ENCODE data around the gene FBXO15.
A peak's percentile ranks its signal among the peaks of the same experiment; 100 is the strongest.

The FBXO15 gene

GRCh38 chr18:74147491-74147778, 199 bp downstream of the FBXO15 start:
- no peak for TF ChIP-seq Cebpa-rat (IDR thresholded peaks at IDR 0.05)
- peaks cover 0 to 31% (median 24%) of the 10 kb centered on the region in 11 experiments; a peak in 18 of 22 replicates for H3K36me3 ChIP-seq
- peaks cover 0 to 17% (median 7%) of the 10 kb centered on the region in 11 experiments; a peak in 11 of 22 replicates for H4K20me1 ChIP-seq
- peaks cover 29 to 37% (median 35%) of the 10 kb centered on the region in 10 experiments for H3K4me1 ChIP-seq
- peak overlapping the region; percentile 82 to 90 (median 85); a peak in 21 of 22 replicates for H3K9ac ChIP-seq
- H3K9me3 ChIP-seq (replicated peaks in 1 of 11): no peaks in the 10 kb centered on the region
- H3K4me3 ChIP-seq: peak overlapping the region; percentile 74 to 96 (median 80)
- no peaks in the 10 kb centered on the region for H3K27me3 ChIP-seq
- H3K4me2 ChIP-seq: peak overlapping the region; percentile 77 to 96 (median 90)
- peak overlapping the region in 9 of 11 experiments; percentile 84 to 94 (median 91); a peak in 15 of 22 replicates for H3K27ac ChIP-seq

- Histone ChIP-seq H3K4me3 (peak overlapping the region; percentile 74 to 96 (median 80); a peak in 18 of 20 replicates), H3K9me3 (replicated peaks in 1 of 11) (no peaks in the 10 kb centered on the region), H3K4me2 (peak overlapping the region; percentile 77 to 96 (median 90)), H3K27me3 (no peaks in the 10 kb centered on the region), H3K4me1 (peaks cover 28 to 37% (median 34%) of the 10 kb centered on the region in 10 experiments), H3K9ac (peak overlapping the region in 4 of 11 experiments; percentile 85; a peak in 6 of 22 replicates), H3K27ac (no peak overlapping the region), H4K20me1 (peaks cover 0 to 13% (median under 1%) of the 10 kb centered on the region in 11 experiments; a peak in 5 of 22 replicates), H3K36me3 (peaks cover 0 to 24% (median 19%) of the 10 kb centered on the region in 11 experiments; a peak in 14 of 22 replicates)
- TF ChIP-seq Cebpa-rat (IDR thresholded peaks at IDR 0.05): no peak
Observed at GRCh38 chr18:74146756-74147155, 878 bp downstream of the FBXO15 start.

GRCh38 chr18:74142252-74142651, 5.4 kb downstream of the FBXO15 start:
- H4K20me1 ChIP-seq: no peaks in the 10 kb centered on the region
- no peak overlapping the region for H3K4me2 ChIP-seq
- H3K9me3 ChIP-seq (replicated peaks in 1 of 11): no peaks in the 10 kb centered on the region
- no peak overlapping the region for H3K9ac ChIP-seq
- H3K4me3 ChIP-seq: no peak overlapping the region
- H3K27me3 ChIP-seq: no peaks in the 10 kb centered on the region
- H3K4me1 ChIP-seq: peaks cover 15 to 36% (median 23%) of the 10 kb centered on the region in 10 experiments
- H3K36me3 ChIP-seq: no peaks in the 10 kb centered on the region
- TF ChIP-seq Cebpa-rat (IDR thresholded peaks at IDR 0.05): no peak
- no peak overlapping the region for H3K27ac ChIP-seq

GRCh38 chr18:74141667-74142066, 6.0 kb downstream of the FBXO15 start:
- H3K36me3 ChIP-seq: no peaks in the 10 kb centered on the region
- no peaks in the 10 kb centered on the region for H3K9me3 ChIP-seq (replicated peaks in 1 of 11)
- no peak overlapping the region for H3K27ac ChIP-seq
- peaks cover 9 to 30% (median 18%) of the 10 kb centered on the region in 10 experiments for H3K4me1 ChIP-seq
- H3K4me3 ChIP-seq: no peak overlapping the region
- no peak overlapping the region for H3K4me2 ChIP-seq
- TF ChIP-seq Cebpa-rat (IDR thresholded peaks at IDR 0.05): no peak
- no peaks in the 10 kb centered on the region for H4K20me1 ChIP-seq
- no peaks in the 10 kb centered on the region for H3K27me3 ChIP-seq
- no peak overlapping the region for H3K9ac ChIP-seq

- H3K27me3 ChIP-seq: no peaks in the 10 kb centered on the region
- H4K20me1 ChIP-seq: no peaks in the 10 kb centered on the region
- no peak for TF ChIP-seq Cebpa-rat (IDR thresholded peaks at IDR 0.05)
- H3K9ac ChIP-seq: no peak overlapping the region
- no peaks in the 10 kb centered on the region for H3K36me3 ChIP-seq
- no peak overlapping the region for H3K4me3 ChIP-seq
- H3K9me3 ChIP-seq (replicated peaks in 1 of 11): no peaks in the 10 kb centered on the region
- H3K4me1 ChIP-seq: peaks cover 7 to 30% (median 17%) of the 10 kb centered on the region in 10 experiments
- H3K4me2 ChIP-seq: peak overlapping the region in 10 of 11 experiments; percentile 63 to 88 (median 79); a peak in 18 of 22 replicates
- H3K27ac ChIP-seq: peak overlapping the region in 1 of 11 experiments; percentile 58; a peak in 1 of 22 replicates
Observed at GRCh38 chr18:74140582-74140981, 7.1 kb downstream of the FBXO15 start.

- peak overlapping the region; percentile 33 to 88 (median 79) for H3K4me2 ChIP-seq
- peak overlapping the region in 3 of 11 experiments; percentile 29 to 39 (median 34); a peak in 4 of 22 replicates for H3K9ac ChIP-seq
- H4K20me1 ChIP-seq: no peaks in the 10 kb centered on the region
- no peaks in the 10 kb centered on the region for H3K27me3 ChIP-seq
- TF ChIP-seq Cebpa-rat (IDR thresholded peaks at IDR 0.05): no peak
- no peaks in the 10 kb centered on the region for H3K36me3 ChIP-seq
- H3K4me1 ChIP-seq: peaks cover 7 to 30% (median 17%) of the 10 kb centered on the region in 10 experiments
- H3K27ac ChIP-seq: peak overlapping the region in 7 of 11 experiments; percentile 3 to 58 (median 24); a peak in 8 of 22 replicates
- peak overlapping the region in 1 of 10 experiments; percentile 4; a peak in 1 of 20 replicates for H3K4me3 ChIP-seq
- no peaks in the 10 kb centered on the region for H3K9me3 ChIP-seq (replicated peaks in 1 of 11)
Observed at GRCh38 chr18:74139888-74140287, 7.7 kb downstream of the FBXO15 start.

- Histone ChIP-seq H4K20me1 (no peaks in the 10 kb centered on the region), H3K4me3 (no peak overlapping the region; a peak in 1 of 20 replicates), H3K27me3 (no peaks in the 10 kb centered on the region), H3K4me2 (peak overlapping the region; percentile 33 to 88 (median 79); a peak in 21 of 22 replicates), H3K36me3 (no peaks in the 10 kb centered on the region), H3K9me3 (replicated peaks in 1 of 11) (no peaks in the 10 kb centered on the region), H3K4me1 (peaks cover 7 to 30% (median 17%) of the 10 kb centered on the region in 10 experiments), H3K27ac (peak overlapping the region in 6 of 11 experiments; percentile 3 to 58 (median 36); a peak in 7 of 22 replicates), H3K9ac (peak overlapping the region in 4 of 11 experiments; percentile 29 to 44 (median 36); a peak in 5 of 22 replicates)
- TF ChIP-seq Cebpa-rat (IDR thresholded peaks at IDR 0.05): no peak
Observed at GRCh38 chr18:74139411-74139810, 8.2 kb downstream of the FBXO15 start.

GRCh38 chr18:74137920-74138538, 9.6 kb downstream of the FBXO15 start:
- H3K4me2 ChIP-seq: no peak overlapping the region
- H3K36me3 ChIP-seq: no peaks in the 10 kb centered on the region
- no peaks in the 10 kb centered on the region for H3K9me3 ChIP-seq (replicated peaks in 1 of 11)
- no peak overlapping the region for H3K9ac ChIP-seq
- peaks cover 7 to 30% (median 17%) of the 10 kb centered on the region in 10 experiments for H3K4me1 ChIP-seq
- H3K27me3 ChIP-seq: no peaks in the 10 kb centered on the region
- no peak overlapping the region for H3K27ac ChIP-seq
- TF ChIP-seq Cebpa-rat (IDR thresholded peaks at IDR 0.05): no peak
- H3K4me3 ChIP-seq: no peak overlapping the region
- H4K20me1 ChIP-seq: no peaks in the 10 kb centered on the region

- no peak overlapping the region for H3K9ac ChIP-seq
- H3K4me3 ChIP-seq: no peak overlapping the region
Observed at GRCh38 chr18:74132201-74132600, 15.4 kb downstream of the FBXO15 start.

More at GRCh38 chr18:74132201-74132600, 15.4 kb downstream of the FBXO15 start:
- no peaks in the 10 kb centered on the region for H3K9me3 ChIP-seq (replicated peaks in 1 of 11)
- TF ChIP-seq Cebpa-rat (IDR thresholded peaks at IDR 0.05): no peak
- no peaks in the 10 kb centered on the region for H3K36me3 ChIP-seq
- H4K20me1 ChIP-seq: no peaks in the 10 kb centered on the region
- peak overlapping the region in 5 of 11 experiments; percentile 52 to 76 (median 72); a peak in 5 of 22 replicates for H3K4me2 ChIP-seq
- no peaks in the 10 kb centered on the region for H3K27me3 ChIP-seq
- H3K27ac ChIP-seq: no peak overlapping the region
- H3K4me1 ChIP-seq: peaks cover 0 to 12% (median 10%) of the 10 kb centered on the region in 10 experiments; a peak in 15 of 20 replicates
